Rectal smooth muscle tissue (tissue), 1 donor: ENCODE data around the gene SPAG17.

ENCODE experiments used
- H3K27ac ChIP-seq: one replicate; pipeline ENCODE4 v1.7.0; 2013; ENCODE audit warnings: low read depth, low read length, inconsistent platforms
- H3K27me3 ChIP-seq: one replicate; pipeline ENCODE4 v1.7.0; 2013; ENCODE audit warnings: low read length; ENCODE audit not compliant: control insufficient read depth, insufficient read depth
- H3K36me3 ChIP-seq: one replicate; pipeline ENCODE4 v1.7.0; 2013; ENCODE audit warnings: low read length; ENCODE audit not compliant: control insufficient read depth, insufficient read depth
- H3K4me1 ChIP-seq: one replicate; pipeline ENCODE4 v1.7.0; 2013; ENCODE audit warnings: low read length; ENCODE audit not compliant: control insufficient read depth, insufficient read depth
- H3K4me3 ChIP-seq: one replicate; pipeline ENCODE4 v1.7.0; 2013; ENCODE audit warnings: low read length
- H3K9ac ChIP-seq: one replicate; pipeline ENCODE4 v1.7.0; 2013; ENCODE audit warnings: low read length

SPAG17 gene

GRCh38 chr1:118082984-118083383 is 102.0 kb downstream of the SPAG17 start:
- peaks cover 2% of the 10 kb centered on the region for H3K27me3 ChIP-seq
- no peak overlapping the region for H3K9ac ChIP-seq
- no peaks in the 10 kb centered on the region for H3K4me1 ChIP-seq
- no peaks in the 10 kb centered on the region for H3K36me3 ChIP-seq
- no peak overlapping the region for H3K27ac ChIP-seq
- no peak overlapping the region for H3K4me3 ChIP-seq

GRCh38 chr1:118081387-118081786 is 103.6 kb downstream of the SPAG17 start:
- H3K27me3 ChIP-seq: peaks cover 2% of the 10 kb centered on the region
- no peak overlapping the region for H3K4me3 ChIP-seq
- H3K36me3 ChIP-seq: no peaks in the 10 kb centered on the region
- H3K4me1 ChIP-seq: no peaks in the 10 kb centered on the region
- no peak overlapping the region for H3K27ac ChIP-seq
- H3K9ac ChIP-seq: no peak overlapping the region

- Histone ChIP-seq H3K9ac (no peak overlapping the region), H3K36me3 (no peaks in the 10 kb centered on the region), H3K4me3 (no peak overlapping the region), H3K27ac (no peak overlapping the region), H3K27me3 (no peaks in the 10 kb centered on the region), H3K4me1 (no peaks in the 10 kb centered on the region)
Observed at GRCh38 chr1:118077331-118078045, 107.5 kb downstream of the SPAG17 start.

GRCh38 chr1:118075116-118075515 is 109.9 kb downstream of the SPAG17 start:
- no peak overlapping the region for H3K9ac ChIP-seq
- no peaks in the 10 kb centered on the region for H3K27me3 ChIP-seq
- H3K36me3 ChIP-seq: no peaks in the 10 kb centered on the region
- no peak overlapping the region for H3K27ac ChIP-seq
- no peaks in the 10 kb centered on the region for H3K4me1 ChIP-seq
- H3K4me3 ChIP-seq: no peak overlapping the region

GRCh38 chr1:118073648-118074435 is 111.2 kb downstream of the SPAG17 start:
- H3K36me3 ChIP-seq: no peaks in the 10 kb centered on the region
- no peaks in the 10 kb centered on the region for H3K27me3 ChIP-seq
- no peak overlapping the region for H3K9ac ChIP-seq
- H3K4me3 ChIP-seq: no peak overlapping the region
- H3K4me1 ChIP-seq: no peaks in the 10 kb centered on the region
- H3K27ac ChIP-seq: no peak overlapping the region

- H3K9ac ChIP-seq: no peak overlapping the region
- no peak overlapping the region for H3K4me3 ChIP-seq
- H3K27ac ChIP-seq: no peak overlapping the region
- H3K4me1 ChIP-seq: no peaks in the 10 kb centered on the region
- H3K36me3 ChIP-seq: no peaks in the 10 kb centered on the region
- no peaks in the 10 kb centered on the region for H3K27me3 ChIP-seq
Observed at GRCh38 chr1:118049981-118050380, 135.0 kb downstream of the SPAG17 start.

GRCh38 chr1:118047650-118048224 is 137.3 kb downstream of the SPAG17 start:
- no peaks in the 10 kb centered on the region for H3K36me3 ChIP-seq
- no peak overlapping the region for H3K4me3 ChIP-seq
- no peaks in the 10 kb centered on the region for H3K27me3 ChIP-seq
- no peaks in the 10 kb centered on the region for H3K4me1 ChIP-seq
- no peak overlapping the region for H3K27ac ChIP-seq
- no peak overlapping the region for H3K9ac ChIP-seq

- H3K9ac ChIP-seq: no peak overlapping the region
- H3K4me3 ChIP-seq: no peak overlapping the region
- H3K36me3 ChIP-seq: no peaks in the 10 kb centered on the region
- H3K27ac ChIP-seq: no peak overlapping the region
- no peaks in the 10 kb centered on the region for H3K27me3 ChIP-seq
- no peaks in the 10 kb centered on the region for H3K4me1 ChIP-seq
Observed at GRCh38 chr1:118047006-118047649, 137.9 kb downstream of the SPAG17 start.

GRCh38 chr1:118043624-118044023 is 141.4 kb downstream of the SPAG17 start:
- H3K27me3 ChIP-seq: no peaks in the 10 kb centered on the region
- H3K4me3 ChIP-seq: no peak overlapping the region
- no peaks in the 10 kb centered on the region for H3K36me3 ChIP-seq
- H3K27ac ChIP-seq: no peak overlapping the region
- H3K4me1 ChIP-seq: no peaks in the 10 kb centered on the region
- no peak overlapping the region for H3K9ac ChIP-seq

- Histone ChIP-seq H3K4me1 (no peaks in the 10 kb centered on the region), H3K36me3 (no peaks in the 10 kb centered on the region), H3K9ac (no peak overlapping the region), H3K4me3 (no peak overlapping the region), H3K27ac (no peak overlapping the region), H3K27me3 (no peaks in the 10 kb centered on the region)
Observed at GRCh38 chr1:118042501-118042900, 142.5 kb downstream of the SPAG17 start.

- H3K36me3 ChIP-seq: no peaks in the 10 kb centered on the region
- no peak overlapping the region for H3K4me3 ChIP-seq
- H3K9ac ChIP-seq: no peak overlapping the region
- no peaks in the 10 kb centered on the region for H3K27me3 ChIP-seq
- no peaks in the 10 kb centered on the region for H3K4me1 ChIP-seq
- H3K27ac ChIP-seq: no peak overlapping the region
Observed at GRCh38 chr1:118039170-118039569, 145.9 kb downstream of the SPAG17 start.

- Histone ChIP-seq H3K4me3 (no peak overlapping the region), H3K27ac (no peak overlapping the region), H3K4me1 (no peaks in the 10 kb centered on the region), H3K36me3 (no peaks in the 10 kb centered on the region), H3K27me3 (no peaks in the 10 kb centered on the region), H3K9ac (no peak overlapping the region)
Observed at GRCh38 chr1:118032883-118033282, 152.1 kb downstream of the SPAG17 start.
